Omental fat pad (tissue), 4 donors: ENCODE results near the gene HDAC7. TPM values are rescaled to one million over a fixed set of nuclear protein-coding genes. Genes with fewer than 3 reads are reported as not detected.

Experiments used
- ATAC-seq: fragments of 150-250 bp; one replicate; pipeline ENCODE4 v1.9.1; 2016; ENCODE audit warnings: mild to moderate bottlenecking, moderate library complexity; ENCODE audit not compliant: low FRiP score
- DNase-seq: peaks from one replicate; pipeline ENCODE4 v3.0.0-alpha.2; 2019; ENCODE audit warnings: low spot score
- total RNA-seq, 4 donors: library from RNA; depleted of rRNA; stranded (reverse); fragments of >200 nt; gene quantifications; one replicate each; pipeline ENCODE4 v1.1.0, GENCODE V29; 2016
- TF ChIP-seq, protein P1 (sequence below), 3 donors: fragments of 450-650 bp; IDR thresholded peaks; one replicate each; pipeline ENCODE4 v1.5.1; 2016 to 2017; ENCODE audit warnings: antibody characterized with exemption in 3 of 3, mild to moderate bottlenecking in 3 of 3, moderate library complexity in 2 of 3

HDAC7 gene
- total RNA-seq, 4 donors from 2014 or later: 40.3 to 102 (median 62.9) TPM

GRCh38 chr12:47735649-47736048, 84.1 kb downstream of the HDAC7 start:
- ATAC-seq: no peak
- no peak for DNase-seq
- TF ChIP-seq, protein P1, sequence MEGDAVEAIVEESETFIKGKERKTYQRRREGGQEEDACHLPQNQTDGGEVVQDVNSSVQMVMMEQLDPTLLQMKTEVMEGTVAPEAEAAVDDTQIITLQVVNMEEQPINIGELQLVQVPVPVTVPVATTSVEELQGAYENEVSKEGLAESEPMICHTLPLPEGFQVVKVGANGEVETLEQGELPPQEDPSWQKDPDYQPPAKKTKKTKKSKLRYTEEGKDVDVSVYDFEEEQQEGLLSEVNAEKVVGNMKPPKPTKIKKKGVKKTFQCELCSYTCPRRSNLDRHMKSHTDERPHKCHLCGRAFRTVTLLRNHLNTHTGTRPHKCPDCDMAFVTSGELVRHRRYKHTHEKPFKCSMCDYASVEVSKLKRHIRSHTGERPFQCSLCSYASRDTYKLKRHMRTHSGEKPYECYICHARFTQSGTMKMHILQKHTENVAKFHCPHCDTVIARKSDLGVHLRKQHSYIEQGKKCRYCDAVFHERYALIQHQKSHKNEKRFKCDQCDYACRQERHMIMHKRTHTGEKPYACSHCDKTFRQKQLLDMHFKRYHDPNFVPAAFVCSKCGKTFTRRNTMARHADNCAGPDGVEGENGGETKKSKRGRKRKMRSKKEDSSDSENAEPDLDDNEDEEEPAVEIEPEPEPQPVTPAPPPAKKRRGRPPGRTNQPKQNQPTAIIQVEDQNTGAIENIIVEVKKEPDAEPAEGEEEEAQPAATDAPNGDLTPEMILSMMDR (IDR thresholded peaks at IDR 0.05): no peak

- no peak for DNase-seq
- ATAC-seq: no peak
- TF ChIP-seq, protein P1 (IDR thresholded peaks at IDR 0.05): no peak
Measured at GRCh38 chr12:47734725-47735480, 84.8 kb downstream of the HDAC7 start.

- ATAC-seq: no peak
- TF ChIP-seq, protein P1 (IDR thresholded peaks at IDR 0.05): no peak
- DNase-seq: no peak
Measured at GRCh38 chr12:47733142-47733541, 86.6 kb downstream of the HDAC7 start.

Other genes starting within 250 kb of the HDAC7 start
- gene RPAP3, start 113.9 kb downstream of the HDAC7 start, total RNA-seq: 10 to 100 TPM; 10.5 to 14.2 (median 12.7) TPM
- gene ENDOU, start 94.4 kb downstream of the HDAC7 start, total RNA-seq: 1 to 10 TPM; 2.1 to 2.7 (median 2.2) TPM
- 100 to 1,000 TPM in 1 of 4 donors, 10 to 100 TPM in 3; 24.2 to 270 (median 59.1) TPM for gene RAPGEF3, start 61.0 kb downstream of the HDAC7 start, total RNA-seq
- gene SLC48A1, start 46.7 kb downstream of the HDAC7 start, total RNA-seq: 10 to 100 TPM; 27.6 to 50.3 (median 48.1) TPM
- gene VDR, start 85.1 kb upstream of the HDAC7 start, total RNA-seq: 1 to 10 TPM; 2.8 to 10.0 (median 6.3) TPM
- 10 to 100 TPM; 27.3 to 87.5 (median 62.1) TPM for gene TMEM106C, start 143.7 kb upstream of the HDAC7 start, total RNA-seq
- under 1 TPM in 2 of 4 donors, not detected in 2; 0.12 to 0.56 TPM for gene COL2A1, start 184.6 kb upstream of the HDAC7 start, total RNA-seq